DMS 273 treated with DMSO at 0.1 percent for 48 hours (cell line): ENCODE data around the gene TTLL7.
"Not testable (repeated sequence)": the region's sequence is repeated elsewhere in the genome, so short reads cannot be mapped to it uniquely, and the experiment has no call there.

ENCODE experiments used
- DNase-seq: peaks from one replicate; lab custom pipeline; 2025; lab: John Stamatoyannopoulos, UW

Gene TTLL7

GRCh38 chr1:83931658-83932253, 67.2 kb downstream of the TTLL7 start:
- DNase-seq: no peak

GRCh38 chr1:83929184-83929583, 69.7 kb downstream of the TTLL7 start:
- DNase-seq: no peak

- DNase-seq: no peak
Measured at GRCh38 chr1:83928396-83928795, 70.5 kb downstream of the TTLL7 start.

- DNase-seq: no peak
Measured at GRCh38 chr1:83927701-83928100, 71.2 kb downstream of the TTLL7 start.

GRCh38 chr1:83927061-83927460, 71.9 kb downstream of the TTLL7 start:
- no peak for DNase-seq

- no peak for DNase-seq
Measured at GRCh38 chr1:83923553-83923952, 75.4 kb downstream of the TTLL7 start.

GRCh38 chr1:83922431-83922830, 76.5 kb downstream of the TTLL7 start:
- DNase-seq: no peak

- no peak for DNase-seq
Measured at GRCh38 chr1:83920320-83920719, 78.6 kb downstream of the TTLL7 start.

GRCh38 chr1:83919872-83920271, 79.1 kb downstream of the TTLL7 start:
- no peak for DNase-seq

GRCh38 chr1:83918688-83919285, 80.1 kb downstream of the TTLL7 start:
- DNase-seq: no peak

GRCh38 chr1:83917959-83918358, 81.0 kb downstream of the TTLL7 start:
- no peak for DNase-seq

- not testable (repeated sequence) for DNase-seq
Measured at GRCh38 chr1:83916094-83916493, 82.8 kb downstream of the TTLL7 start.

GRCh38 chr1:83912876-83913275, 86.1 kb downstream of the TTLL7 start:
- DNase-seq: no peak

- no peak for DNase-seq
Measured at GRCh38 chr1:83910461-83910860, 88.5 kb downstream of the TTLL7 start.

GRCh38 chr1:83909687-83910086, 89.2 kb downstream of the TTLL7 start:
- no peak for DNase-seq

GRCh38 chr1:83905315-83905907, 93.5 kb downstream of the TTLL7 start:
- DNase-seq: no peak

- DNase-seq: no peak
Measured at GRCh38 chr1:83901547-83902155, 97.3 kb downstream of the TTLL7 start.

- DNase-seq: no peak
Measured at GRCh38 chr1:83900524-83900923, 98.4 kb downstream of the TTLL7 start.

- no peak for DNase-seq
Measured at GRCh38 chr1:83897516-83897915, 101.4 kb downstream of the TTLL7 start.

- no peak for DNase-seq
Measured at GRCh38 chr1:83896299-83896698, 102.6 kb downstream of the TTLL7 start.

GRCh38 chr1:83889707-83890106, 109.2 kb downstream of the TTLL7 start:
- no peak for DNase-seq

GRCh38 chr1:83887483-83887882, 111.4 kb downstream of the TTLL7 start:
- DNase-seq: no peak

GRCh38 chr1:83883979-83884378, 115.0 kb downstream of the TTLL7 start:
- no peak for DNase-seq
